OCI-LY7 (cell line): ENCODE results near the gene CAPZA3. TPM values are rescaled to one million over a fixed set of nuclear protein-coding genes. Genes with fewer than 3 reads are reported as not detected.

Experiments used
- BruUV-seq: library from RNA; stranded (reverse); fragments of 400-500 nt; replicated peaks from 2 replicates; lab custom pipeline; 2021; lab: Mats Ljungman, UMichigan
- CTCF ChIA-PET: fragments of 300-600 bp; sonication (Branson Sonifier 250); formaldehyde crosslinking; loops from one replicate; lab custom pipeline; 2022; ENCODE audit warnings: antibody characterized with exemption; ENCODE audit not compliant: unreplicated experiment; lab: Charles Lee
- POLR2A ChIA-PET: fragments of 300-600 bp; sonication (Branson Sonifier 250); formaldehyde crosslinking; loops from one replicate; lab custom pipeline; 2022; ENCODE audit warnings: antibody characterized with exemption; lab: Charles Lee
- DNase-seq: peaks from one replicate; pipeline ENCODE4 v3.0.0-alpha.2; 2015; ENCODE audit warnings: low spot score
- H2AFZ ChIP-seq: fragments of 200-600 bp; sonication (generic), shearing (Covaris generic); 2 replicates; pipeline ENCODE4 v1.6.1; 2014; ENCODE audit warnings: mild to moderate bottlenecking, antibody characterized with exemption, low read length, moderate library complexity
- H3K27ac ChIP-seq: fragments of 200-600 bp; sonication (generic); 2 replicates; pipeline ENCODE4 v1.5.1; 2014; ENCODE audit warnings: mixed run types, low read depth, mild to moderate bottlenecking, moderate library complexity, low read length, inconsistent platforms; ENCODE audit not compliant: poor library complexity, severe bottlenecking
- H3K36me3 ChIP-seq: fragments of 200-600 bp; sonication (generic); 2 replicates; pipeline ENCODE4 v1.6.1; 2014; ENCODE audit warnings: mild to moderate bottlenecking, antibody characterized with exemption, low read length, moderate library complexity, mixed read lengths; ENCODE audit not compliant: insufficient read depth
- H3K4me1 ChIP-seq: fragments of 200-600 bp; sonication (generic); 2 replicates; pipeline ENCODE4 v1.5.1; 2014; ENCODE audit warnings: mild to moderate bottlenecking, low read length; ENCODE audit not compliant: insufficient read depth, poor library complexity, severe bottlenecking
- H3K4me2 ChIP-seq: fragments of 200-600 bp; sonication (generic); 2 replicates; pipeline ENCODE4 v1.6.1; 2014; ENCODE audit warnings: mild to moderate bottlenecking, low read length
- H3K4me3 ChIP-seq: fragments of 200-600 bp; sonication (generic); 2 replicates; pipeline ENCODE4 v1.5.1; 2014; ENCODE audit warnings: mild to moderate bottlenecking, low read depth, low read length; ENCODE audit not compliant: poor library complexity, severe bottlenecking
- H3K79me2 ChIP-seq: fragments of 200-600 bp; sonication (generic); 2 replicates; pipeline ENCODE4 v1.6.1; 2016; ENCODE audit warnings: low read depth, mild to moderate bottlenecking, low read length, moderate library complexity, mixed read lengths; ENCODE audit not compliant: insufficient read depth
- H3K9me2 ChIP-seq: fragments of 200-600 bp; sonication (generic); 2 replicates; pipeline ENCODE4 v1.6.1; 2016; ENCODE audit warnings: mild to moderate bottlenecking, low read length, mixed read lengths; ENCODE audit not compliant: insufficient read depth
- H3K9me3 ChIP-seq: fragments of 200-600 bp; sonication (generic); 2 replicates; pipeline ENCODE4 v1.6.1; 2014; ENCODE audit warnings: mild to moderate bottlenecking, mixed run types, low read length, mixed read lengths
- H4K20me1 ChIP-seq: fragments of 200-600 bp; sonication (generic); 2 replicates; pipeline ENCODE4 v1.6.1; 2014; ENCODE audit warnings: mild to moderate bottlenecking, antibody characterized with exemption, low read length, moderate library complexity, mixed read lengths; ENCODE audit not compliant: insufficient read depth
- EZH2phosphoT487 ChIP-seq: fragments of 200-600 bp; sonication (generic); IDR thresholded peaks from 2 replicates; pipeline ENCODE4 v1.6.1; 2018; ENCODE audit warnings: low read depth, borderline replicate concordance, mild to moderate bottlenecking, mixed run types, antibody characterized with exemption, low read length, moderate library complexity, mixed read lengths
- intact Hi-C: fragments of 100-400 bp; cut with micrococcal nuclease; formaldehyde crosslinking; loops from one replicate; pipeline ENCODE4 v1.10.0; 2022; ENCODE audit not compliant: unreplicated experiment
- total RNA-seq, 2 experiments: library from RNA; depleted of rRNA in 1 of 2; stranded (reverse); fragments of >200 nt in 1 of 2; shearing (Covaris generic) in 1 of 2; gene quantifications; 2 replicates each; pipeline ENCODE4 v1.2.3, GENCODE V29; 2014 to 2022
- TF ChIP-seq, protein P1 (sequence below): fragments of 200-600 bp; sonication (generic); conservative IDR thresholded peaks from 2 replicates; pipeline ENCODE4 v1.5.1; 2014; ENCODE audit warnings: mild to moderate bottlenecking, antibody characterized with exemption, low read length, moderate library complexity, mixed read lengths

CAPZA3 gene
- total RNA-seq, 2 experiments from 2014 or later, result not detected

DNA sequence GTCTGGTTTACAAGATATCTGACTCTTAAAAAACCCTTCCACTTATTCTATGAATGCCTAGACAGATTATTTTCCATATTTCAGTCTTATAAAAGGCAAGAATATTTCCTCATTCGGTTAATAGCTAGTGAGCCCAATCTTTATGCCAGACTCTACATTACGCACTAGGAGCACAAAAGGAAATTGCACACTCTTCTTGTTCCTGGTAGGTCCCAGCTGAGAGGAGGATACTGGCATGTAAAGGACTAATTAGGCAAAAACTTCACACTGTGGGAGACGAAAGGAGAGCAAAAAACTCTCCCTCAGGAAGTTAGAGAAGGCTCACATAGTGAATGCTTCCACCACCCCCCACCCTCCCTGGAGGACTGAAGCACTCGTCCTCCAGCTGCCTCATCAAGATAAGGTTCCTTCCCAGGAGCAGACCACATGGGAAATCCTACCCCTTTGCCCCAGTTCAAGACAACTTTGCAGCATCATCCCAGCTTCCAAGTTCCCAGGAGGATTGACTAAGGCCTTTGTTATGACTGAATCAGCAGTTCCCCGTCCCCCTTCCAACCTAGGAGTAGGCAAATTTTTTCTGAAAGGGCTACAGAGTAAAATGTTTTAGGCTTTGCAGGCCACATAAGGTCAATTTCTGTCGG, 14.5 kb downstream of the CAPZA3 start:
- CTCF ChIA-PET, result no interaction called here
- no peak for DNase-seq
- Histone ChIP-seq H3K9me3 (no peaks in the 10 kb centered on the region), H2AFZ (no peak overlapping the region), H3K9me2 (no peaks in the 10 kb centered on the region), H3K4me3 (no peak overlapping the region), H3K4me2 (no peak overlapping the region), H4K20me1 (no peaks in the 10 kb centered on the region), H3K36me3 (no peaks in the 10 kb centered on the region), H3K79me2 (no peaks in the 10 kb centered on the region), H3K27ac (no peak overlapping the region), H3K4me1 (no peaks in the 10 kb centered on the region)
- POLR2A ChIA-PET, result no interaction called here
- BruUV-seq, result no TSS peak
- intact Hi-C loops, result no loop called here
- no peak for TF ChIP-seq EZH2phosphoT487
- TF ChIP-seq, protein P1, sequence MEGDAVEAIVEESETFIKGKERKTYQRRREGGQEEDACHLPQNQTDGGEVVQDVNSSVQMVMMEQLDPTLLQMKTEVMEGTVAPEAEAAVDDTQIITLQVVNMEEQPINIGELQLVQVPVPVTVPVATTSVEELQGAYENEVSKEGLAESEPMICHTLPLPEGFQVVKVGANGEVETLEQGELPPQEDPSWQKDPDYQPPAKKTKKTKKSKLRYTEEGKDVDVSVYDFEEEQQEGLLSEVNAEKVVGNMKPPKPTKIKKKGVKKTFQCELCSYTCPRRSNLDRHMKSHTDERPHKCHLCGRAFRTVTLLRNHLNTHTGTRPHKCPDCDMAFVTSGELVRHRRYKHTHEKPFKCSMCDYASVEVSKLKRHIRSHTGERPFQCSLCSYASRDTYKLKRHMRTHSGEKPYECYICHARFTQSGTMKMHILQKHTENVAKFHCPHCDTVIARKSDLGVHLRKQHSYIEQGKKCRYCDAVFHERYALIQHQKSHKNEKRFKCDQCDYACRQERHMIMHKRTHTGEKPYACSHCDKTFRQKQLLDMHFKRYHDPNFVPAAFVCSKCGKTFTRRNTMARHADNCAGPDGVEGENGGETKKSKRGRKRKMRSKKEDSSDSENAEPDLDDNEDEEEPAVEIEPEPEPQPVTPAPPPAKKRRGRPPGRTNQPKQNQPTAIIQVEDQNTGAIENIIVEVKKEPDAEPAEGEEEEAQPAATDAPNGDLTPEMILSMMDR, result no peak

GRCh38 chr12:18752947-18753346, 15.0 kb downstream of the CAPZA3 start:
- intact Hi-C loops, result no loop called here
- no peak for DNase-seq
- TF ChIP-seq EZH2phosphoT487, result no peak
- TF ChIP-seq, protein P1, result no peak
- H3K36me3 ChIP-seq, result no peaks in the 10 kb centered on the region
- BruUV-seq, result no TSS peak
- H3K27ac ChIP-seq, result no peak overlapping the region
- H3K4me1 ChIP-seq, result no peaks in the 10 kb centered on the region
- CTCF ChIA-PET, result no interaction called here
- H2AFZ ChIP-seq, result no peak overlapping the region
- H3K4me3 ChIP-seq, result no peak overlapping the region
- H4K20me1 ChIP-seq, result no peaks in the 10 kb centered on the region
- no peak overlapping the region for H3K4me2 ChIP-seq
- no peaks in the 10 kb centered on the region for H3K79me2 ChIP-seq
- no peaks in the 10 kb centered on the region for H3K9me2 ChIP-seq
- no peaks in the 10 kb centered on the region for H3K9me3 ChIP-seq
- POLR2A ChIA-PET, result no interaction called here

DNA sequence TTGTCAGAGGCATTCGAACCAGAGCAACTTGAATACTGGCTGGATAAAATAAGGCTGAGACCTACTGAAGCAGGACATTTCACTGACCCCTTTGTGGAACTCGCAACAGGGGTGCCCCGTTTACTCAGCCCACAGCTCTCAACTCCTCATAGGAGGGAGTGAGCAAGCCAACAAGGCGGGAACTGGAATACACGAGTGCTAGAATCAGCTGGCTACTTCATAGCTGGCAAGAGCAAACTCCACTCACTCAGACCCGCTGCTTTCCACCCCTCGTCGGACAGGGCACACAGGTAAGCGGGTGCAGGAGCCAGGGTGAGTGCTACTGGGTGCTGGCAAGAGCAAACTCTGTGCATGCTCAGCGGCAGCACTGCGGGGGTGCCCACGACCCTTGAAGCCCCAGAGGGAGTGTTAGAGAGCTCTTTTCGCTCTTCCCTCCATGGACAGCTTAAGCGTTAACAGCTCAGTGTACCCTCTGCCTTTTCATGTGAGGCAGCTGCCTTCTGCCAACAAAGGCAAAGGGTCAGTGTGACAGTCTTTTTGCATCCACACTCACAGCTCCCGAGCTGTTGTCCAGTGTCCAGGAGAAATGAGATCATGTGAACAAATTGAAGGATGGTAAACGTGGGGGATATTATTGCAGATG, 15.7 kb downstream of the CAPZA3 start:
- no peaks in the 10 kb centered on the region for H3K4me1 ChIP-seq
- H3K9me2 ChIP-seq, result no peaks in the 10 kb centered on the region
- DNase-seq, result no peak
- no TSS peak for BruUV-seq
- H3K79me2 ChIP-seq, result no peaks in the 10 kb centered on the region
- H2AFZ ChIP-seq, result no peak overlapping the region
- no peaks in the 10 kb centered on the region for H3K9me3 ChIP-seq
- H3K36me3 ChIP-seq, result no peaks in the 10 kb centered on the region
- TF ChIP-seq, protein P1, result no peak
- TF ChIP-seq EZH2phosphoT487, result no peak
- H3K27ac ChIP-seq, result no peak overlapping the region
- H3K4me2 ChIP-seq, result no peak overlapping the region
- no peak overlapping the region for H3K4me3 ChIP-seq
- CTCF ChIA-PET, result no interaction called here
- POLR2A ChIA-PET, result interaction anchor here (0.6 kb wide), 1 partner anchor 646 kb away, joined by 3 read pairs; no protein-coding TSS in a partner anchor
- intact Hi-C loops, result no loop called here
- H4K20me1 ChIP-seq, result no peaks in the 10 kb centered on the region
